GM12873 (cell line): ENCODE results near the gene SLC22A24.

Source experiments
- TF ChIP-seq, protein P1 (sequence below): IDR thresholded peaks from 2 replicates; pipeline ENCODE4 v1.5.1; 2012; ENCODE audit warnings: low read depth, mild to moderate bottlenecking, moderate library complexity, low read length, control low read depth; ENCODE audit not compliant: insufficient read depth; ENCODE audit errors: missing control alignments

Gene SLC22A24, protein sequence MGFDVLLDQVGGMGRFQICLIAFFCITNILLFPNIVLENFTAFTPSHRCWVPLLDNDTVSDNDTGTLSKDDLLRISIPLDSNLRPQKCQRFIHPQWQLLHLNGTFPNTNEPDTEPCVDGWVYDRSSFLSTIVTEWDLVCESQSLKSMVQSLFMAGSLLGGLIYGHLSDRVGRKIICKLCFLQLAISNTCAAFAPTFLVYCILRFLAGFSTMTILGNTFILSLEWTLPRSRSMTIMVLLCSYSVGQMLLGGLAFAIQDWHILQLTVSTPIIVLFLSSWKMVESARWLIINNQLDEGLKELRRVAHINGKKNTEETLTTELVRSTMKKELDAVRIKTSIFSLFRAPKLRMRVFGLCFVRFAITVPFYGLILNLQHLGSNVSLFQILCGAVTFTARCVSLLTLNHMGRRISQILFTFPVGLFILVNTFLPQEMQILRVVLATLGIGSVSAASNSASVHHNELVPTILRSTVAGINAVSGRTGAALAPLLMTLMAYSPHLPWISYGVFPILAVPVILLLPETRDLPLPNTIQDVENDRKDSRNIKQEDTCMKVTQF

DNA sequence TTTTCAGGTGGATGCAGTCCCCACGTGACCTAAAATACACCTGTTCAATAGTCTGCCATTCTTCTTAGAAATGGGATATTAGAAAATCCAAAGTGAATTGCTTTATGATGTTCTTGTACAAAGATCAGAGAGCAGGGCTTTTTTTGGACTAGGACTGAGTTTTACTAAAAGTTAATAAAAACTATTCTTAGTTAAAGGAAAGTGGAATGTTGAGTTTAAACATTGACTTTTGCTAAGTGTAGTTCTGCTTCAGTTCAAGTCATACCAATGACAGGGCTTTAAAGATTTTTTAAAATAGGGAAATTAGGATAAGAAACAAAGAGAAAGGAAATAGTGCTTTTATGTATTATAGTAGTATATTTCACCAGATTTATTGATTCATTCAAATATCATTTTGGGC lies at the start of gene SLC22A24:
SLC22A24 (minus strand) TSS at position 101 of the 400 bp plus-strand sequence. CDS start 442 bp downstream, outside the sequence.
- TF ChIP-seq, protein P1, sequence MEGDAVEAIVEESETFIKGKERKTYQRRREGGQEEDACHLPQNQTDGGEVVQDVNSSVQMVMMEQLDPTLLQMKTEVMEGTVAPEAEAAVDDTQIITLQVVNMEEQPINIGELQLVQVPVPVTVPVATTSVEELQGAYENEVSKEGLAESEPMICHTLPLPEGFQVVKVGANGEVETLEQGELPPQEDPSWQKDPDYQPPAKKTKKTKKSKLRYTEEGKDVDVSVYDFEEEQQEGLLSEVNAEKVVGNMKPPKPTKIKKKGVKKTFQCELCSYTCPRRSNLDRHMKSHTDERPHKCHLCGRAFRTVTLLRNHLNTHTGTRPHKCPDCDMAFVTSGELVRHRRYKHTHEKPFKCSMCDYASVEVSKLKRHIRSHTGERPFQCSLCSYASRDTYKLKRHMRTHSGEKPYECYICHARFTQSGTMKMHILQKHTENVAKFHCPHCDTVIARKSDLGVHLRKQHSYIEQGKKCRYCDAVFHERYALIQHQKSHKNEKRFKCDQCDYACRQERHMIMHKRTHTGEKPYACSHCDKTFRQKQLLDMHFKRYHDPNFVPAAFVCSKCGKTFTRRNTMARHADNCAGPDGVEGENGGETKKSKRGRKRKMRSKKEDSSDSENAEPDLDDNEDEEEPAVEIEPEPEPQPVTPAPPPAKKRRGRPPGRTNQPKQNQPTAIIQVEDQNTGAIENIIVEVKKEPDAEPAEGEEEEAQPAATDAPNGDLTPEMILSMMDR: no peak

DNA sequence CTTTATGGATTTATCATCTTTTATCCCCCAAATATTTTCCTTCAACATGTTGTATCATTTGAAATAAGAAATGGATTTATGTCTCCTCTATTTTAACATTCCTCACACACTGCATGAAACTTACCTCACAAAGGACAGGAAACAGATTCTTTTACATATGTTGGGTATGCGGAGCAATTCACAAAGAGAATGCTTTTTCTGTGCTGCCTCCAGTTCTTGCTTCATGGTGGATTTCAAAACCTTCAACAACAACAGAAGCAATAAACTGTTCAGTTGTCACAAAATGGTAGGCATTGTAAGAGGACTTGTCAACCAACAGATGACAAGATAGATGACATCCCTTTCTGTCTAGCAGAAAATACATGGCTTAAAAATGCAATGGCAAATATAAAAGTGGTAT lies 36.5 kb upstream of the SLC22A24 start:
- TF ChIP-seq, protein P1: no peak

DNA sequence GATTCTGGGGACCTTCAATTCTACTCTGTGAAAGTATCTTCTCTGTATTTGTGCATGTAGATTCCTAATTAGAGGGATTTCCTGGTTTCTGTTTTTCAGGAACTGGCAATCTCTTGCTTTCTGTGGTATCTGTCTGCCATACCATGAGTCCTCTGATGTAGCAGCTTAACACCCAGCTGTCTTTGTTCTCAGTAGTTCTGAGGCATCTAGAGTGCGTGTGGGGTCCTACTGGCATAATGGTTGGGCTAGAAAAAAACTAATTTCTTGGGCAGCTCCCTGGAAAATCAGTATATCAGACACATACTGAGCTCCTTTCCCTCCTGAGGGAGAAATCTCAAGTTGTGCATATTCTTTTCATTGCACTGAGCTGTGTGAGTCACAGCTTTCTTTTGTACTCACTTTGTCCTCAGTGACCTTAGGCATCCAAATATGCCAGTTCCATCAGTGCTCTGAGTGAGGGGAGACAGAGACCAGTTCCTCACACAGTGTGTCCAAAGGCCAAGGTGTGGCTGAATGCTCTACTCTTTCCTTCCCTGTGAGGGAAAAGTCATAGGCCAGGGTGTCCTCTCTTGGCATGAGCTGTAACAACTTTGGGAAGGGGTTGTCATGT lies 35.5 kb upstream of the SLC22A24 start:
- TF ChIP-seq, protein P1: no peak

DNA sequence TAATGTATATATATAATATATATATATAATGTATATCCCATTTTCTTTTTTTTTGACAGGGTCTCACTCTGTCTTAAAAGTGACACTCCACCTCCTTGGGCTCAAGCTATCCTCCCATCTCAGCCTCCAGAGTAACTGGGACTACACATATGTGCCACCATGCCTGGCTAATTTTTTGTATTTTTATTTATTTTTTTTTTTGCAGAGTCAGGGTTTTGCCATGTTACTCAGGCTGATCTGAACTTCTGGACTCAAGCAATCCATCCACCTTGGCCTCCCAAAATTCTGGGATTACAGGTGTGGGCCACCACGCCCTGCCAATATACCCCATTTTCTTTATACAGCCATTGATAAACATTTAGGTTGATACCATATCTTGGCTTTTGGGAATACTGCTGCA lies 33.9 kb upstream of the SLC22A24 start:
- TF ChIP-seq, protein P1: no peak

DNA sequence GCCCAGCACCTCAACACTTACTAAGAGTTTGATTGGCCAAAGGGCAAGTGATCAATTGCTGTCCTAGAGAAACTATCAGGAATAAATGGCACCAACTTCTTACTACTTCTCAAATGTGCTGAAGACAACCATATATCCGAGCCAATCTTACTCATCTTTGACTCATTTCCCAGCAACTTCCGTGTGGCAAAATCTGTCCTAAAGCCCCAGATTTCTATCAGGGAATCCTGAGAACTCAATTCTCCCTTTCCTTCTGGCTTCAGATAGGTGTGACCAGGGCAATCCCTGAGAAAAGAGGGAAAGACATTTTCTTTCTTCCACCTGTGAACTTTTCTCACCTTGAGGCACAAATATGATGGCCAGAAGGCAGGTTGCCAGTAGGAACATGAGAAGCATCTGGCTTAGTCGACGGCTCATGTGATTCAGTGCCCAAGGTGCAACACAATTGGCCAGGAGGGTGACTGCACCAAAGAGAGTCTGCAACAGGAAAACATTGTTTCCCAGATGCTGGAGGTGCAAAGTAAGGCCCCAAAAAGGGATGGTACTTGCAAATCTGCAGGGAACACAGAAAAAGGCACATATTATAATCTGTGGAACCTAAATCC lies 21.8 kb upstream of the SLC22A24 start:
- TF ChIP-seq, protein P1: no peak

DNA sequence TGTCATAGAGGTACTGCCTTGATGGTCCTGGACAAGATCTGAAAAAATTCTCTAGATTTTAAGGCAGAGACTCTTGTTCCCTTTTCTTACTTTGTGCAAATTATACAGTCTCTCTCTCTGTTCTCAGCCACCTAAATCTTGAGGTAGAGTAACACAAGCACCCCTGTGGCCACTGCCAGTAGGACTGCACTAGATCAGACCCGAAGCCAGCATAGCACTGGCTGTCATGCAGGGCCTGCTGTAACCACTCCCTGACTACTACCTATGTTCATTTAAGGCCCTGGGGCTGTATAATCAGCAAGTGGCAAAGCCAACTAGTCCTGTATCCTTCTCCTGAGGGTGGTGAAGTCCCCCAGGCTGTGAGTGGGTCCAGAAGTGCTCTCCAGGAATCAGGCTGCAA lies 11.8 kb upstream of the SLC22A24 start:
- TF ChIP-seq, protein P1: no peak

DNA sequence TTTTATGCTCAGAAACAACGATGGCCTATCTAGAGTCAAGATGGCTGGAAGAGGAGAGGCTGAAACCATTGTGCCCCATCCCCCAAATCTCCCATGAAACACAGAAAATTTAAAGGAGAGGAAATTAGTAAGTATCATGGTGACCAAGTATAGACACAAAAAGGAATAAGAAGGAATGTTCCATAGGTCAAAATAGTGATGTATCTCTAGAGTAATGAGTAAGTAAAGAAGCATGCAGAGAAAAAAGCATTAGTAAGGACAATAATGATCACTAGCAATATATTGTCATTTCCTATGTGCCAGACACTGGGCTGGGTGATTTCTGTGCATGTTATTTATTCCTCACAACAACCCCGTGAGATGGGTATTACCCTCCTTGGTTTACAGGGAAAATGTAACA lies 2.6 kb upstream of the SLC22A24 start:
- TF ChIP-seq, protein P1: no peak
